Ishikawa (cell line): ENCODE results near the gene CA10.

Experiments
- CEBPB ChIP-seq: IDR thresholded peaks from 2 replicates; pipeline ENCODE4 v1.6.1; 2012
- EGR1 ChIP-seq: IDR thresholded peaks from 2 replicates; pipeline ENCODE4 v1.6.1; 2012
- EP300 ChIP-seq: IDR thresholded peaks from 2 replicates; pipeline ENCODE4 v1.6.1; 2012; ENCODE audit warnings: borderline replicate concordance
- FOXM1 ChIP-seq: IDR thresholded peaks from 2 replicates; pipeline ENCODE4 v1.6.1; 2012; ENCODE audit warnings: low read depth, borderline replicate concordance
- NFIC ChIP-seq: IDR thresholded peaks from 2 replicates; pipeline ENCODE4 v1.6.1; 2012
- RAD21 ChIP-seq: IDR thresholded peaks from 2 replicates; pipeline ENCODE4 v1.6.1; 2012; ENCODE audit warnings: low read depth
- REST ChIP-seq: IDR thresholded peaks from 2 replicates; pipeline ENCODE4 v1.6.1; 2012; ENCODE audit warnings: low read depth, mild to moderate bottlenecking
- TAF1 ChIP-seq: IDR thresholded peaks from 2 replicates; pipeline ENCODE4 v1.6.1; 2012; ENCODE audit warnings: low read depth, mild to moderate bottlenecking
- TCF12 ChIP-seq: IDR thresholded peaks from 2 replicates; pipeline ENCODE4 v1.6.1; 2012; ENCODE audit warnings: low read depth
- TEAD4 ChIP-seq: IDR thresholded peaks from 2 replicates; pipeline ENCODE4 v1.6.1; 2012
- USF1 ChIP-seq: IDR thresholded peaks from 2 replicates; pipeline ENCODE4 v1.6.1; 2012
- YY1 ChIP-seq: IDR thresholded peaks from 2 replicates; pipeline ENCODE4 v1.6.1; 2012; ENCODE audit warnings: low read depth
- ZBTB7A ChIP-seq: IDR thresholded peaks from 2 replicates; pipeline ENCODE4 v1.6.1; 2012; ENCODE audit warnings: low read depth

CA10 gene

GRCh38 chr17:52191491-52191890 is 33.0 kb upstream of the CA10 start:
- TF ChIP-seq NFIC: no peak
- no peak for TF ChIP-seq TCF12
- no peak for TF ChIP-seq REST
- TF ChIP-seq YY1: no peak
- no peak for TF ChIP-seq TAF1
- TF ChIP-seq FOXM1: no peak

GRCh38 chr17:52181782-52182181 is 23.3 kb upstream of the CA10 start:
- no peak for TF ChIP-seq TEAD4
- TF ChIP-seq CEBPB: no peak
- no peak for TF ChIP-seq TAF1
- no peak for TF ChIP-seq USF1

GRCh38 chr17:52178012-52178411 is 19.5 kb upstream of the CA10 start:
- TF ChIP-seq EGR1 (no peak), RAD21 (no peak), TEAD4 (no peak), CEBPB (no peak), TCF12 (no peak), FOXM1 (no peak), REST (no peak), EP300 (no peak), NFIC (no peak), YY1 (no peak)

GRCh38 chr17:52170963-52171572 is 12.6 kb upstream of the CA10 start:
- TF ChIP-seq YY1 (no peak), TAF1 (no peak), ZBTB7A (no peak), RAD21 (peak; percentile 26; the same call in 1 of the 2 replicates), USF1 (no peak), EGR1 (no peak), CEBPB (no peak), TEAD4 (no peak)

GRCh38 chr17:52160136-52160567 is 1.6 kb upstream of the CA10 start:
- TF ChIP-seq USF1 (no peak), ZBTB7A (no peak), CEBPB (no peak), TAF1 (no peak), EP300 (no peak), REST (no peak)
